H4 (cell line): ENCODE measurements around the gene SLC12A7. TPM values are rescaled to one million over a fixed set of nuclear protein-coding genes. Genes with fewer than 3 reads are reported as not detected.
"Not testable (repeated sequence)": the region's sequence is repeated elsewhere in the genome, so short reads cannot be mapped to it uniquely, and the experiment has no call there.

Experiments
- DNase-seq: peaks from one replicate; pipeline ENCODE4 v3.0.0-alpha.2; 2015; ENCODE audit warnings: low spot score
- total RNA-seq: library from RNA; depleted of rRNA; stranded (reverse); fragments of >200 nt; shearing (Covaris generic); gene quantifications from 2 replicates; pipeline ENCODE4 v1.2.3, GENCODE V29; 2014

The SLC12A7 gene
- total RNA-seq, 1 experiment from 2014 or later: 8.8 TPM

GRCh38 chr5:1110307-1111240 is 1.3 kb downstream of the SLC12A7 start:
- no peak for DNase-seq

DNA sequence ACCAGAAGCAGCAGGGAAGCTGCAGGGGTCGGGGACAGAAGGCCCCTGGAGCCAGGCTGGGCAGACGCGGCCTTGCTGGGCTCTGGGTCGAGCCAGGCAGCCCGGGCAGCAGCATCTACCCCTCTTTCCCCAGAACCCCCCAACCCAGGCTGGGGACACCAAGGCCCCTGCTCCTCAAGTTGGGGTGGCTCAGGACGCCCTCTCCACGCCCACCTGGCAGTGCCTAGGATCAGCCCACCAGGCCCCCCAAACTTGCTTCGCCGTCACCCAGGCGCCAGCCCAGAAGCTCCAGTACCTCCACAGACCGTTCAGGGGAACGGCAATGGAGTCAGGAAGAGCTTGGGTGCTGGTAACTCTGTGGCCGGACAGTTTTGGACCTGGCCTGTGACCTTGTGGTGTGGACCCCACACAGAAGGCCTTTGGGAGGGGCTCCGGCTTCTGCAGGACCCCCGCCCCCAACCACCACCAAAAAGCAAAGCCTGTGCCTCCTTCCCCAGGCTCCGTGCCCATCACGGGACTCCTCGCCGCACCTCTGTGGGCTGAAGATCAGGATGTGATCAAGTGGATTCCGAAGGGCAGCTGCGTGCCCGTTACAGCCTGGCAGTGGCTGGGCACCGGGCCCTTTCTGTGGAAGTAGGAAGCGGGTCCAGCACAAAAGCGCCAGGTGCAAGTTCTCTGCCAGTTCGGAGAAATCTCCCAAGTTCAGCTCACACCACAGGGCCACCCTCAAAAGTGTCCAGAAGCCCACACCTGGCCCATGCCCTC is 2.1 kb downstream of the SLC12A7 start:
- no peak for DNase-seq

GRCh38 chr5:1108865-1109174 is 3.0 kb downstream of the SLC12A7 start:
- no peak for DNase-seq

DNA sequence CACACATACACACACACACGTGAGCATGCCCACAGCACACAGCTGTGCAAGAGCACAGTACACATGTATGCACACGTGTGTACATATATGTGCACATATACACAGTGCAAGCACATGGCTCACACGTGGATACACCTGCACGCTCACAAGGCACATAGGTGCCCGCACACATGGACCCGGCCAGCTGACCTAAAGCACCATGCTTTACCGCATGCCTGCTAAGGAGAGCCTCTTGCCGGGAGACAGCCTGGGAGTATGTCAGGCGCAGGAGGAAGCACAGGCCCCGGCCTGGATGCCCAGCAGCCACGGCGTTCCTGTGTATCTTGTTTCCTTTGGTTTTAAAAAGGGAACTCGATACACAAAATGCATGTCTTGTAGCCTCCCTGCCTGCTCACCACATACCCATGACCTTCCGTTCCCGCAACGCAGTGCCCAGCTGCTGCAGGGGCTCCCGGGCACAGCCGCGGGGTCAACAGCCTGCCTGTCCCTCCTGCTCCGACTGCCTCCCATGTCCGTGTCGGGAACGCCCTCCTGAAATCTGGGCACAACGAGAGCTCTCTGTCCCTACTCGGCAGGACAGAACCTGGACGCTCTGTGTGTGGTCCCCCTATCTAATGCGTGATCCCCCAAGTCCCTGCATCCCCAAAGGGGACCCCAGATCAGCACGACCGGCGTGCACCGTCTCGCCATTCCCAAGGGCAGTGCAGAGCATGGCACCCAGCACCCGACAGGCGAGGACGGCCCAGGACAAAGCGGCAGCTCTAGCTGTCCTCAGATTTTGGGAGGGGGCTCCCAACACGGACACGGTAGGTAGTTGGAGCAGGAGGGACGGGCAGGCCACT is 3.6 kb downstream of the SLC12A7 start:
- no peak for DNase-seq

GRCh38 chr5:1107167-1108022 is 4.5 kb downstream of the SLC12A7 start:
- DNase-seq: no peak

DNA sequence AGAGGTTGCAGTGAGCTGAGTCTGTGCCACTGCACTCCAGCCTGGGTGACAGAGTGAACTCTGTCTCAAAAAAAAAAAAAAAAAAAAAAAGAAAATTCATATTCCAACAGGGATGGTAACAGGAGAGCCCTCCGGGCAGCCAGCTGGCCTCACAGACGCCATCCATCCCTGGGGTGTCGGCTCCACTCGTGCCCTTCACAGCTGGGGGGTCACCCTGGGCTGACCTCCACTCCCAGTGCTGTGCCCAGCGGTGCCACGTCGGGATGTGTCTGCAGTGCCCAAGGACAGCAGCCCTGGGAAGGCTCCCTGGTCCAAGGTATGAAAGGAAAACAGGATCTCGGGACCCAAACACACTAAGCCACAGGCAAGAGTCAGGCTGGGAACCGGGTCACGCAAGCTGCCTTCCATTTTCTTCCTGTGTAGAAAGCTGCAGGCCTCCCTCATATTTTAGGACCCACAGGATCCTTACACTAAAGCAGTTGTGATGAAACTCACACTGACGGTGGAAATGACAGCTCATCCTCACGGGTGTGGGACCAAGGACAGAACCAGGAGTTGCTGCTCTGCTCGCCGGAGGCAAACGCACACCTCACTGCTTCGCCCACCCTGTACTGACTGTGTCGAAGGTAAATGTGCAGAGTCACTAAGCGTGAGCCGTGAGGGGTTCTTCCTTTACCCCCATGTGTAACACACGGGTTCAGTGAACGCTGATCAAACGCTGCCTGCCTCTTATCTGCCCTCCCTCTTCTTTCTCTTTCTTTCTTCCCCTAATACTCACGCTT is 5.3 kb downstream of the SLC12A7 start:
- no peak for DNase-seq

DNA sequence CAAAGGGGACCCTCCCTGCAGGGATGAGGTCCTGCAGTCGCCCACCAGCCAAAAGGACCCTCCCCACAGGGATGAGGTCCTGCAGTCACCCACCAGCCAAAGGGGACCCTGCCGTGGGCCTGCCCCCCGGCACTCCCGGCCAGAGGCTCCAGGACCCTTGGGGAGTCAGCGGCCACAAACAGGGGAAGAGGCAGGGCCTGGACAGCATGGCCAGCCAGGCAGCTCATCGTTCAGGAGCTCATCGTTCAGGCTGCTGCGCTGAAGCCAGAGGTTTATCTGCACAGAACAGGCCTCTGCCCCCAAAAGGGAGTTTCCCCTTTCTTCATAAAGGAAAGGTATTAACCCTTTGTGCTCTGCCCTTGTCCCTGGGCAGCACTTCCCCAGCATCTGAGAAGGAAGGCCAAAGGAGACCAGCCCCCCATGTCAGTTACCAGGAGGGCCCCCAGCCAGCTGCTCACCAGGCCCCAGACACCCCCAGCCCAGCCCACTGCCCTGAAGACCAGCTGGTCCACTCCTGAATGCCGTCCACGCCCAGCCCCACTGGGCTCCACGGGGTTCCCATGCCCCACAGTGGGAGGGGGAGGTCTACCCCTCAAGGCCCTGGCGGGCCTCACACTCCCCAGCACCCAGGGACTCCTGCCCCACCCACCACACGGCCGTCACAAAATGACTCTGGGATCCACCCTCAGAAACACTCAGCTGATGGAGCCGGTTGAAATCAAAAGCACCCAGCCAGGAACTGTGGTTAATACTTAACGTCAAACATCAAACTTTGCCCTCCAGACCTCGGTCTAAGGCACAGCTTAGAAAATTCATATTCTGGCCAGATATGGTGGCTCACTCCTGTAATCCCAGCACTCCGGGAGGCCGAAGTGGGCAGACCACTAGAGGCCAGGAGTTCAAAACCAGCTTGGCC is 6.3 kb downstream of the SLC12A7 start:
- no peak for DNase-seq

DNA sequence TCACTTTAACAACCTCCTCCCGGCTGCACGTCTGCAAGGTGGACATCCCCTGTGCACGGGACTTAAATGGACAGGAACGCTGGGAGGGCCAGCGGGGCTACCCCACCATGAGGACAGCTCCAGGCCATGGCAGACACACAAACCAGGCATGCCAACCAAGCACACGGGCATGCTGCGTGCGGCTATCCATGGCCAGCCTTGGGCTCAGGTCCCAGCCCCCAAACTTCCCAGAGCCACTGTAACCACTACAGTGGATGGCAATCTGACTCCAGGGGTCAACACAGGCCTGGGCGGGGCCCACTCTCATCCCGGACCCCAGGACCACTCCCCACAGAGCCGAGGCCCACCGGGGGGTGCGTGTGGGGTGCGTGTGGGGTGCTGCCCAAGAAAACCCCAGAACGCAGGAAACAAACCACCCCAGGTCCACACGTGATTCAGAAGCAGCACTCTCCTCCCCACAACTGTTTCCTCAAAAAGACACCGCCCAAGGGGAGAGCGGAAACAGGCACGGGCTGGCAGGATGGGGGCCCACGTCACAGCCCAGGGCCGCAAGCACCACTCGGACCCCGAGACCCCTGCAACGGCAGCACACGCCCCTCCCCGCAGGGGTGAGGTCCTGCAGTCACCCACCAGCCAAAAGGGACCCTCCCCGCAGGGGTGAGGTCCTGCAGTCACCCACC is 7.4 kb downstream of the SLC12A7 start:
- DNase-seq: no peak

DNA sequence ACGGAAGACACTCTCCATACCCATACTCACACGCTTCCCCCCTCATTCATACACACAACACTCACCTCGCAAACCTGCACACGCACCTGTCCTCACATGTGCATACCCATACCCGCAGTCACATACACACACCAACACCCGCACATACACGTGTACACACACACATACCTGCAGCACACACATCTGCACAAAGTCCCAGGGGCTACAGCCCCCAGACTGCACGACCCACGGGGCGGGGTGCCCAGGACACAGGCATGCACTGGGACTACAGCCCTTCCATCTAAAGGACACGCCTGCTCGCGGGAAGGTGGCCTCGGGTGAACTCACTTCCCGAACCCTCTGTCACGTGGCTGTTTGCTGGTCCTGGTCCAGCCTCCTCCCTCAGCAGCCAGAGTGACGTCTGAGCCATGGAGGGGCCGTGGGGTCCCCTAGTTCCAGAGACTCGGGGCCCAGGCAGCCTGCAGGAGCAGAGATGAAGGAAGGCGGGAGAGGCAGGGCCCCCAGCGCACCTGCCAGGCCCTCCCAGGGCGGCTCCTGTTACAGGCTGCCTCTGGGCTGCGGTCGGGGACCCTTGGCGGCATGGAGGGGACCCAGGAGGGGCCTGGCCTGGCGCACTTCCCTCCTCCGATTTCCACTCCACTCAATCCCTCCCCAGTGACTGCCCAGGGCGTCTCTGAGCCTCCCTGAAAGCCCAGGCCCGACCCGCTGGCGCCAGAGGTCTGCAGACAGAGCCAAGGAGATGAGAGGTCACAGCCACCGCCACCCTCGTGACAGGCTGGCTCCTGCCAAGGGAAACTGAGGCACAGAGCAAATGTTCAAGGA is 8.1 kb downstream of the SLC12A7 start:
- no peak for DNase-seq

- DNase-seq: no peak
Measured at GRCh38 chr5:1103093-1103492, 8.8 kb downstream of the SLC12A7 start.

DNA sequence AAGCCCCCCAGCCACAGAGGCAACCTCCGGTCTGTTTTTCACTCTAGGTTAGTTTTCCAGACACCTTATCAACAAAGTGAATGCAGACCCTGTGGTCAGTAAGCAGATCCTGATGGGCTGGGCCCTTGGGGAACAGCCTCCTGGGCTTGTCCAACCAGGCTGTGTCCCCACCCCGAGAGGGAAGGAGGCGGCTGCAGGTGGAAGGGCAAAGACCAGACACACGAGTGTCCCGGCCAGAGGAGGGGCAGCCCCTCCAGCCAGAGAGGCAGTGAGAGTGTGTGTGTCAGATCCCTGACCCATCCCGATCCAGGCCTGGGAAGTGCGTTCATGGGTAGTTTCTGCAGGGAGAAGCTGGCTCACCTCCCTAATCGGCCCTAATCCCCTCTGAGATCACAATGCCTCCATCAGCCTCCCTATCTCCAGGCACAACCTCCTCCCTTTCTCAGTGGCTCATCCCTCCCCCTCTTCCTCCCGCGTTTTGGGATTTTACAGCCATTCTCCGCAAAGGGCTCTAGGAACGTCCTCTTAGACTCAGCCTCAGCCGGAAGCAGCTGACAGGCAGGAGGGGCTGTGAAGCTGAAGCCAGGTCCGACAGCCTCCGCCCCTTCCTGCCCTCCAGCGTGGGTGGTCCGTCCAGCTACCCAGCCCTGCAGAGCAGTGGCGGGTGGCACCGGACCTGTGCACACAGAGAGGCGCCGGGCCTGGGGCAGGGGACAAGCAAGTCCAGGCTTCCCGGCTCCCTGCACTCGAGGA is 9.7 kb downstream of the SLC12A7 start:
- no peak for DNase-seq

DNA sequence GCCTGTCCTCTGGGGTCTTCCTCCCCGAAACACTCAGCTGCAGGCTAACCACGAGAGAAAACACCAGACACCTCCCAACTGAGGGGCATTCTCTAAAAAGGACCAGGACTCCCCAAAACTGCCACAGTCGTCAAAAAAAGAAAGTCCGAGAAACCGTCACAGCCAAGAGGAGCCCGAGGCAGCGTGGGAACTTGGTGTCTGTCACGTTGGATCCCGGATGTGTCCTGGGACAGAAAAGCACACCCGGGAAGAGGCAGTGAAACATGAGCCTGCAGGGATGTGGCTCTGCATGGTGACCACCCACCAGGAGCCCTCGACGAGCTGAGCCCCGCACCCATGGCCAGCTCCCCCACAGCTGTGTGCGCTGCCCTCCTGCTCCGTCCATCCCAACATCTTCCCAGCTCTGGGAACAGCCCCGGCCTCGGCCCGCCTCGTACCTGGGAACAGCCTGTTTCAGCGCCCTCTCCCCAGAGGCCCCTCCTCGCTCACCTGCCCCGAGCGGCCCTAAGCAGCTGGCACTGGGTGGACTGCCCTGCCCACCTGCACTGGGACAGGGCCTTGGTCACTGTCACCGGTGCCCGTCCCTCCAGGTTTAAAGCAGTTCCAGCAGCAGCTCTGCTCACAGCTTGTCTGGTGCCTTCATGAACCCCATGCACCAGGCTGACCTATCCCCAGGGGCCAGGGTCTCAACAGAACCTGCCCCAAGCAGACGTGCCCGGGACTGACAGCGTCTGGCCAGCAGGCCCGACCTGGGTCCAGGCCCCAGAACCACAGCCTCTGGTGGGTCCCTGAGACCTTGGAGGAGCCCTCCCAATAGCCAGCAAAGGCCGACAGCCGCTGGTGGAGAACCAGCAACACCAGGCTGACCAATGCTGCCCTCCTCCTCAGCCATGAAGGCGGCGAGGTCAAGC is 10.9 kb downstream of the SLC12A7 start:
- DNase-seq: no peak

GRCh38 chr5:1099926-1100663 is 11.8 kb downstream of the SLC12A7 start:
- DNase-seq: no peak

- no peak for DNase-seq
Measured at GRCh38 chr5:1098986-1099597, 12.8 kb downstream of the SLC12A7 start.

- DNase-seq: not testable (repeated sequence)
Measured at GRCh38 chr5:1097988-1098385, 13.9 kb downstream of the SLC12A7 start.
